ENCODE results near the gene NGLY1. TPM values are rescaled to one million over a fixed set of nuclear protein-coding genes. Genes with fewer than 3 reads are reported as not detected.

The NGLY1 gene
- total and polyA plus RNA-seq, 10 of the 15 experiments (the other 5 are each of a cell fraction or from before 2014, with no cell fraction given), result 29.8 to 73.5 (median 47.0) TPM

- Histone ChIP-seq H3K4me2 (ENCODE audit: control insufficient read depth, insufficient read depth) (no peak overlapping the region), H3K9ac (ENCODE audit: control insufficient read depth, insufficient read depth, low read length) (no peak overlapping the region), H3K79me2 (ENCODE audit: control insufficient read depth, insufficient read depth, low read length) (no peaks in the 10 kb centered on the region), H3K4me3 (no peak overlapping the region), H3K36me3 (ENCODE audit: control insufficient read depth in 2 of 2, insufficient read depth in 2 of 2, low read length in 1 of 2) (no peaks in the 10 kb centered on the region), H3K27ac (ENCODE audit: control insufficient read depth, insufficient read depth) (no peak overlapping the region), H4K20me1 (ENCODE audit: control insufficient read depth, insufficient read depth) (no peaks in the 10 kb centered on the region), H2AFZ (ENCODE audit: control insufficient read depth, low read depth, low read length) (no peak overlapping the region), H3K4me1 (ENCODE audit: control insufficient read depth, insufficient read depth, low read length) (no peaks in the 10 kb centered on the region), H3K27me3 (replicated peaks in 1 of 2; ENCODE audit: control insufficient read depth in 2 of 2, insufficient read depth in 2 of 2, low read length in 1 of 2) (no peaks in the 10 kb centered on the region), H3K9me3 (replicated peaks; ENCODE audit: control insufficient read depth, insufficient read depth, low read length) (no peaks in the 10 kb centered on the region)
- 0% methylated on average over 1 of the region's 1 CpG for WGBS (ENCODE audit: insufficient coverage, insufficient replicate concordance, low lambda C conversion rate, missing lambda C conversion rate)
- BruUV-seq (replicated peaks), result no TSS peak
- ATAC-seq (no peak), FAIRE-seq (no peak), DNase-seq (ENCODE audit: low read depth, low spot score) (no peak)
- ChIA-PET POLR2A (no interaction called here), SMC1A (ENCODE audit: uncharacterized antibody, unreplicated experiment) (interaction anchor here (0.5 to 1.5 kb wide), 4 partner anchors 15 to 156 kb away, joined by 3 to 8 read pairs (median 4); partner anchors contain the start of gene OXSM), CTCF (interaction anchor here (0.6 to 3.0 kb wide), 3 partner anchors 14 to 152 kb away, joined by 3 to 11 read pairs (median 4); no protein-coding TSS in a partner anchor), RAD21 (ENCODE audit: unreplicated experiment) (no interaction called here)
- in situ Hi-C loops (cut with MboI) (no loop called here), intact Hi-C loops (cut with micrococcal nuclease; ENCODE audit: unreplicated experiment) (no loop called here)
- TF ChIP-seq ZNF384 (IDR thresholded peaks at IDR 0.05; ENCODE audit: borderline replicate concordance, low read depth, low read length) (no peak), SUZ12 (IDR thresholded peaks at IDR 0.05; ENCODE audit: unreplicated experiment) (no peak), SMAD5 (IDR thresholded peaks at IDR 0.05; ENCODE audit: low read depth) (no peak), CEBPB (IDR thresholded peaks at IDR 0.05; ENCODE audit: borderline replicate concordance in 1 of 2, low read depth in 2 of 2, low read length in 2 of 2) (no peak), KDM1A (IDR thresholded peaks at IDR 0.05; ENCODE audit: borderline replicate concordance) (no peak), NR2C2 (IDR thresholded peaks at IDR 0.05; ENCODE audit: borderline replicate concordance, control insufficient read depth, insufficient read length, low read depth) (no peak), STAT3 (IDR thresholded peaks at IDR 0.05; ENCODE audit: low read depth, low read length) (no peak), POLR2AphosphoS2 (IDR thresholded peaks at IDR 0.05; ENCODE audit: low read depth, low read length) (no peak), YY1 (IDR thresholded peaks at IDR 0.05; ENCODE audit: low read depth, low read length) (no peak), MEF2A (IDR thresholded peaks at IDR 0.05; ENCODE audit: insufficient read depth, low read depth, low read length) (no peak), TBL1XR1 (IDR thresholded peaks at IDR 0.05; ENCODE audit: low read depth, low read length) (no peak), RELA (IDR thresholded peaks at IDR 0.05; ENCODE audit: borderline replicate concordance, partially characterized antibody) (no peak), E2F4 (IDR thresholded peaks at IDR 0.05; ENCODE audit: low read depth, low read length) (no peak), PAX5 (IDR thresholded peaks at IDR 0.05; ENCODE audit: borderline replicate concordance, low read depth, low read length) (no peak), YBX1 (IDR thresholded peaks at IDR 0.05) (no peak)
Measured at GRCh38 chr3:25804676-25805075, 21.4 kb upstream of the NGLY1 start.

Measured in GM12878 (cell line).